Measurements from ENCODE around the gene HOXB9.
A peak's percentile ranks its signal among the peaks of the same experiment; 100 is the strongest.

GRCh38 chr17:48636177-48637018 is 10.2 kb upstream of the HOXB9 start:
- TF ChIP-seq CTCF (IDR thresholded peaks at IDR 0.05), result peak in 2 of 4 experiments; percentile 27 to 43
- TF ChIP-seq POLR2A (IDR thresholded peaks at IDR 0.05), result no peak
- no peak for TF ChIP-seq POLR2AphosphoS5 (IDR thresholded peaks at IDR 0.05)
- no peak for TF ChIP-seq EP300 (IDR thresholded peaks at IDR 0.05)
